ENCODE data around the gene KCNIP2.

Gene KCNIP2

DNA sequence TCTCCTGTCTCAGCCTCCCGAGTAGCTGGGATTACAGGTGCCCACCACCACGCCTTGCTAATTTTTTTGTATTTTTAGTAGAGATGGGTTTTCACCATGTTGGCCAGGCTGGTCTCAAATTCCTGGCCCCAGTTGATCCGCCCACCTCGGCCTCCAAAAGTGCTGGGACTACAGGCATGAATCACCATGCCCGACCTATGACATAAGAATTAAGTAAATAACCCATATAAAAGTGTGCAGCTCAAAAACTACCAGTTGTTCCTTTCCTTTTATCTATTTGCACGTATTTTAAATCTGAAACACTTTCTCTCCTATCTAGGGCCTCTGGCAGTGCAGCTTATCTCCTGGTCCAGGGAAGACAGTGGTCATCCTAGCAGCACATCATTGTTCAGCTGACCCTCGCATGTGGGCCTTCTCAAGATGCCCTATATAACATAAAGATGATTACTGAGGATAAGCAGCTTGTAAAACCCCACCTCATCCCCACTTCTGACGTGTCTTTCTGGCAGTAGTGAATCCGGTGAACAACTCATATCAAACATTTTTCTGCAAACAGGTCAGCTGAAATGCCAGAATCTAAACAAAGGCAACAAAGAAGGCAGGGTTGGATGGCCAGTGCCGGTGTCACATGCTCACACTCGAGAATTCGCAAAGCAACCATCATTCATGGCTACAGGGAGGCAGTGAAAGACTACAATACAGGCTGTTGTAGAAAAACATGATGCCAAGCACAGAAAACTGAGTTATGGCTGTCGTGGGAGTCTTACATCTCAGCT is 36.0 kb upstream of the KCNIP2 start:
- H3K4me3 ChIP-seq (ENCODE audit: low read length in 2 of 2) = no peak overlapping the region
- no peaks in the 10 kb centered on the region for H3K9me3 ChIP-seq (ENCODE audit: control insufficient read depth in 2 of 2, low read length in 2 of 2)
- no peaks in the 10 kb centered on the region for H3K36me3 ChIP-seq (ENCODE audit: control insufficient read depth in 2 of 2, insufficient read depth in 2 of 2, low read length in 2 of 2)
- H3K27ac ChIP-seq (ENCODE audit: low read length) = no peak overlapping the region
- no peaks in the 10 kb centered on the region for H3K4me1 ChIP-seq (ENCODE audit: control insufficient read depth, insufficient read depth, low read length)
- H3K9ac ChIP-seq (ENCODE audit: low read length in 2 of 2) = no peak overlapping the region
- H3K27me3 ChIP-seq (ENCODE audit: control insufficient read depth in 1 of 2, insufficient read depth in 2 of 2, low read length in 2 of 2) = no peaks in the 10 kb centered on the region

DNA sequence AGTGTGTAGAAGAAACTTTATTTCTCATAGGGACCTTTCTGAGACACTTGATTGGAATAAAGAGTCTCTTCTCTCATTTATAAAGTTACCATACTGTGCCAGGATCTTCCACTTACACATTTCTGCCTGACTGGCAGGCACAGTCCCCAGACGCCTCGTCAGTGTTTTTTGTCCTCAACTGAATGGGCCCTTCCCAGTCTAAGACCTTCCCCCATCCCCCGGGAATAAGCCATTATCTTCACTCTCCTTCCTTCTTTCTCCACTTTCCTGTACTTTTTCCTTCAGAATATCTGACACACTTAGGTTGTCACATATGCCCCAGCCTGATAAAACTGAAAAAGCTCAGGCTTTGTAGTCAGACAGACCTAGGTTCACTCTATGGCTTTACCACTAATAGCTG is 35.3 kb upstream of the KCNIP2 start:
- peaks cover 0 to 3% of the 10 kb centered on the region in 2 donors for H3K36me3 ChIP-seq (ENCODE audit: control insufficient read depth in 2 of 2, insufficient read depth in 2 of 2, low read length in 2 of 2)
- H3K9ac ChIP-seq (ENCODE audit: low read length in 2 of 2) = no peak overlapping the region
- no peaks in the 10 kb centered on the region for H3K9me3 ChIP-seq (ENCODE audit: control insufficient read depth in 2 of 2, low read length in 2 of 2)
- no peak overlapping the region for H3K4me3 ChIP-seq (ENCODE audit: low read length in 2 of 2)
- H3K27ac ChIP-seq (ENCODE audit: low read length) = no peak overlapping the region
- no peaks in the 10 kb centered on the region for H3K27me3 ChIP-seq (ENCODE audit: control insufficient read depth in 1 of 2, insufficient read depth in 2 of 2, low read length in 2 of 2)
- no peaks in the 10 kb centered on the region for H3K4me1 ChIP-seq (ENCODE audit: control insufficient read depth, insufficient read depth, low read length)

DNA sequence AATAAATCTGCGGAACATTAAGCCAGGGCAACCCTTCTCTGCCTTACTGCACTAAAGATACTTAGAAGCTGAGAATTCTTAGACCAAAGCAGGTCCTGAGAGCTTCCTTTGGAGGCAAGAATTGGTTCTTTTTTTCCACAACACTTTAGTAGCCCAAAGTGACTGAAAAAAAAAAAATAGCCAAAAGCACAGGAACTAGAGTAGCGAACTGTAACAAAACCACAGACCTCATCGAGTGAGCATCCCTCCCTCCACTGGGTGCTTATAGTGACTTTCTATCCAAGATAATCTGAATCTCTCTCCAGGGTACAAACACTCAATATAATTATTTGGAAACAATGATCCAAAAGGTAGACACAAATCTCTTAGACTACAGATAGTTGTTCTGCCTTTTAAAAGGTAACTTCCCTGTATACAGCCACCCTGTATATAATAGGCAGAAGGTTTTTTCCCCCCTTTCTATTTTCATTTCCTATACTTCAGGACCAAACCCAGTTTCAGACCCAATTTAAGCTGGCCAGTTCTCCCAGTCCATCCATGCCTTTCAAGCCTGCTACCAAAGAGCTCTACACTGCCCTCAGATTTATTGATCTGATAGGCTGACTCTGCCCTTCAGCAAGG is 31.6 kb upstream of the KCNIP2 start:
- Histone ChIP-seq H3K9me3 (ENCODE audit: control insufficient read depth in 2 of 2, low read length in 2 of 2) (no peaks in the 10 kb centered on the region), H3K4me1 (ENCODE audit: control insufficient read depth, insufficient read depth, low read length) (no peaks in the 10 kb centered on the region), H3K9ac (ENCODE audit: low read length in 2 of 2) (no peak overlapping the region), H3K27ac (ENCODE audit: low read length) (no peak overlapping the region), H3K27me3 (ENCODE audit: control insufficient read depth in 1 of 2, insufficient read depth in 2 of 2, low read length in 2 of 2) (no peaks in the 10 kb centered on the region), H3K36me3 (ENCODE audit: control insufficient read depth in 2 of 2, insufficient read depth in 2 of 2, low read length in 2 of 2) (peaks cover 0 to 3% of the 10 kb centered on the region in 2 donors), H3K4me3 (ENCODE audit: low read length in 2 of 2) (no peak overlapping the region)

DNA sequence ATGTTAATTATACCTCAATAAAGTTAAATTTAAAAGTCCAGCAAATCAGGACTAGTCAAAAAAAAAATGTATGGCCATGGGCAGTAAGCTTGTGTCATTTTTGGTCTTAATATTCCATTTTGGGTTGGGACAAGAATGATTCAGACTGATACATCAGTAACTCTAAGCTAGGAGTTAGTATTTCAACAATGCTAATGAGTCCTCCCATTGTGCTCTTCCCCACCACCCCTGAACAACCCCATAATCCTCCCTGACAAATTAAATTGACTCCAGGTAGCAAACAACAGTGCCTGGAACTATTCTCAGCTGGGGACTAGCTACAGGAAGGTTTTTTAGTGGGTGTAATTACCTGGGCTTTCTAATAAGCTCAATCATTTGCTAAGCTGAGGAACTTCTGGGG is 30.7 kb upstream of the KCNIP2 start:
- Histone ChIP-seq H3K27me3 (ENCODE audit: control insufficient read depth in 1 of 2, insufficient read depth in 2 of 2, low read length in 2 of 2) (no peaks in the 10 kb centered on the region), H3K36me3 (ENCODE audit: control insufficient read depth in 2 of 2, insufficient read depth in 2 of 2, low read length in 2 of 2) (peaks cover 0 to 3% of the 10 kb centered on the region in 2 donors), H3K4me1 (ENCODE audit: control insufficient read depth, insufficient read depth, low read length) (no peaks in the 10 kb centered on the region), H3K27ac (ENCODE audit: low read length) (no peak overlapping the region), H3K4me3 (ENCODE audit: low read length in 2 of 2) (no peak overlapping the region), H3K9me3 (ENCODE audit: control insufficient read depth in 2 of 2, low read length in 2 of 2) (no peaks in the 10 kb centered on the region), H3K9ac (ENCODE audit: low read length in 2 of 2) (no peak overlapping the region)

DNA sequence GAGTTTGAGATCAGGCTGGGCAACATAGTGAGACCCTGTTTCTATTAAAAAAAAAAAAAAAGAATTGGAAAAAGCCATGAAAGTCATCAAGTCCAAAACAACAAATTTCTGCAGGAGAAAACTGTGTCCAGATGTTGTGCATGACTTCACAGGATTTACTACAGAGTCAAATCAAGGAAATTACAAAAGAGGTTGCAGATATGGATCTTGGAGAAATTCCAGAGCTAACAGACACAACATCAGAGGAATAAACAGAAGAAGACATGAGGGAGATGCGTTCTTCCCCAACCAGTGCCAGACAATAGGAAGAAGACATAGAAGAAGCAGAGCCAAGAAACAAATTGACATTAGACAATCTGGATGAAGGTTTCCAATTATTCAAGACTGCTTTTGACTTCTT is 24.3 kb upstream of the KCNIP2 start:
- Histone ChIP-seq H3K36me3 (ENCODE audit: control insufficient read depth in 2 of 2, insufficient read depth in 2 of 2, low read length in 2 of 2) (no peaks in the 10 kb centered on the region), H3K9ac (ENCODE audit: low read length in 2 of 2) (no peak overlapping the region), H3K27me3 (ENCODE audit: control insufficient read depth in 1 of 2, insufficient read depth in 2 of 2, low read length in 2 of 2) (no peaks in the 10 kb centered on the region), H3K4me1 (ENCODE audit: control insufficient read depth, insufficient read depth, low read length) (no peaks in the 10 kb centered on the region), H3K27ac (ENCODE audit: low read length) (no peak overlapping the region), H3K9me3 (ENCODE audit: control insufficient read depth in 2 of 2, low read length in 2 of 2) (no peaks in the 10 kb centered on the region), H3K4me3 (ENCODE audit: low read length in 2 of 2) (no peak overlapping the region)

DNA sequence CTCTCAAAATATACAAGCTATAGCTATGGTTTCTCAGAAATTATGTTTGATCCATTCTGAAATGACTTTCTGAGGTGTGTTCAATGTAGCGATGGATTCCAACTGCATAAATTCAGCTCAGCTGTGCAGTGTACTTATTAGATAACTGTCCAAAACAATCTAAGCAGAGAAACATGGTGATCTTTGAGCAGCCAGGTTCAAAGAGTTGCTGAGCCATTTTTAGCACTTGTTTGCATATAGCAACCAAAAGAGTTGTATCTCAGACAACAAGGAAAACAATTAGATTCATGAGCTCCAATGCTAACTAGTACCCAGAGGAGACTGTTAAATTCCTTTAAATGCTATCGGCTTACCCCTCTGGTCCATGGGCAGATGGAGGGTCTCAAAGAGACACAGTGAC is 15.9 kb upstream of the KCNIP2 start:
- Histone ChIP-seq H3K27ac (ENCODE audit: low read length) (no peak overlapping the region), H3K9ac (ENCODE audit: low read length in 2 of 2) (no peak overlapping the region), H3K9me3 (ENCODE audit: control insufficient read depth in 2 of 2, low read length in 2 of 2) (no peaks in the 10 kb centered on the region), H3K27me3 (ENCODE audit: control insufficient read depth in 1 of 2, insufficient read depth in 2 of 2, low read length in 2 of 2) (no peaks in the 10 kb centered on the region), H3K4me3 (ENCODE audit: low read length in 2 of 2) (no peak overlapping the region), H3K4me1 (ENCODE audit: control insufficient read depth, insufficient read depth, low read length) (no peaks in the 10 kb centered on the region), H3K36me3 (ENCODE audit: control insufficient read depth in 2 of 2, insufficient read depth in 2 of 2, low read length in 2 of 2) (no peaks in the 10 kb centered on the region)

DNA sequence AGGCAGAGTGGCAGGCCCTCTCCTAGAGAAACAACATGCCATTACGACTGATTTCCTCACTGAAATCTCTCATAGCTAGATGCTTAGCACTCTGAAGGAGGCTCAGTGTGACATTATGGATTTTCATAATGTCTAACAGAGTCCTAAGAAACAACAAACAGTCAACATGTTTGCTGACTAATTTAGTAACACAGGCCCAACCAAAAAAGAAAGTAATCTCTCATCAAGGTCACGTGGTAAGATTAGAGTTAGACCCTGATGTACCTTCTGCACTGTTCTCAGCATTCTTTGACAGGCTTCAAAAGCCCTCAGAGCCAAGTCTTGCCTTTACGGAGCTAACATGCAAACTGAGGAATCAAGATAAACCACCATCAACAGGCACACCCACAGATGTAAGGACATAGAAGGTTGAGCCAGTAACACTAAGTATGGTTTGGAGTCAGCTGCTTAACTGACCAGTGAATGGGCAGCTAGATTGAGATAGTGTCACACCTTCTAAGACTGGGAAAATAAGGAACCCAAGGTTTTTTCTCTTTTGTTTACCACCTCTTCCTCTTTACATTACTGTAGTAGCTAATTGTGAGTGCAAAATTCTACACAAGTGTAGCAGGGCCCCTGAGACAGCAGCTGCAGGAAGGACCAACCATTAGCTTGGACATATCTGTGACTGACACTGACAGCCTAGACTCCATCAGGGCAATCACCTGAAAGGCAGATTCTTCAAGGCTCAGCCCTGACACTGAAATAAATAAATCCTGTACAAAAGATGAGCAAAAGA is 15.3 kb upstream of the KCNIP2 start:
- H3K9me3 ChIP-seq (ENCODE audit: control insufficient read depth in 2 of 2, low read length in 2 of 2) = no peaks in the 10 kb centered on the region
- no peak overlapping the region for H3K9ac ChIP-seq (ENCODE audit: low read length in 2 of 2)
- H3K4me1 ChIP-seq (ENCODE audit: control insufficient read depth, insufficient read depth, low read length) = no peaks in the 10 kb centered on the region
- H3K27ac ChIP-seq (ENCODE audit: low read length) = no peak overlapping the region
- no peaks in the 10 kb centered on the region for H3K27me3 ChIP-seq (ENCODE audit: control insufficient read depth in 1 of 2, insufficient read depth in 2 of 2, low read length in 2 of 2)
- no peak overlapping the region for H3K4me3 ChIP-seq (ENCODE audit: low read length in 2 of 2)
- H3K36me3 ChIP-seq (ENCODE audit: control insufficient read depth in 2 of 2, insufficient read depth in 2 of 2, low read length in 2 of 2) = no peaks in the 10 kb centered on the region

DNA sequence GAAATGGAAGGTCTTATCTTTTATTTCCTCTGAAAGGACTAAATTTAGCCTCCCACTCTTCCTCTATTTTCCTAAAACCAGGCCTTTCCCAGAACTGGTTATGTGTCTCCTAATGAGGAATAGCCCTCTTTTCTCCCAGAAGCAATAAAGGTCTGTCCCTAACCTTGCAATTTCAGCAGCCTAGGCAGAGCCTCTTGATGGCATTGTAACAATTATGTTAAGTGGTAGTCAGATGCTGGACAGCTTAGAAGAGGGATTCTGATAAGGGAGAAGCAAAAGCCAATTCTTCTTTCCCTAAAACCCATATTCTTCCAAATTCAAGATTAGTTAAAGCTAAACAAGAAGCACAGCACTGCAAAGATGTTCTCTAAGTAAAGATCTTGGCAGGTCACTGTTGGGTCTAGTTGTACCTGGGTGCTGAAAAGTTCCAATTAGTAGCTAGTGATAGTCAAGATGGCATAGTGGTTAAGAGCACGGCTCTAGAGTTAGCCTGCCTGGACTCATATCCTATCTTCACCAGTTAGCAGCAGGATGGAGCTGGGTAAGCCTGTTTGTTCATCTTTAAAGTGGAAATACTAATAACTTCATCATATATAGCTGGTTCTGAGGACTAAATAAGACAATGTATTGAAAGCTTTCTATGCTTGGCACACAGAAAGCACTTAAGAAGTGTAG is 14.3 kb upstream of the KCNIP2 start:
- H3K27ac ChIP-seq (ENCODE audit: low read length) = no peak overlapping the region
- H3K9me3 ChIP-seq (ENCODE audit: control insufficient read depth in 2 of 2, low read length in 2 of 2) = no peaks in the 10 kb centered on the region
- H3K4me1 ChIP-seq (ENCODE audit: control insufficient read depth, insufficient read depth, low read length) = no peaks in the 10 kb centered on the region
- no peaks in the 10 kb centered on the region for H3K36me3 ChIP-seq (ENCODE audit: control insufficient read depth in 2 of 2, insufficient read depth in 2 of 2, low read length in 2 of 2)
- H3K27me3 ChIP-seq (ENCODE audit: control insufficient read depth in 1 of 2, insufficient read depth in 2 of 2, low read length in 2 of 2) = no peaks in the 10 kb centered on the region
- H3K4me3 ChIP-seq (ENCODE audit: low read length in 2 of 2) = no peak overlapping the region
- H3K9ac ChIP-seq (ENCODE audit: low read length in 2 of 2) = no peak overlapping the region

DNA sequence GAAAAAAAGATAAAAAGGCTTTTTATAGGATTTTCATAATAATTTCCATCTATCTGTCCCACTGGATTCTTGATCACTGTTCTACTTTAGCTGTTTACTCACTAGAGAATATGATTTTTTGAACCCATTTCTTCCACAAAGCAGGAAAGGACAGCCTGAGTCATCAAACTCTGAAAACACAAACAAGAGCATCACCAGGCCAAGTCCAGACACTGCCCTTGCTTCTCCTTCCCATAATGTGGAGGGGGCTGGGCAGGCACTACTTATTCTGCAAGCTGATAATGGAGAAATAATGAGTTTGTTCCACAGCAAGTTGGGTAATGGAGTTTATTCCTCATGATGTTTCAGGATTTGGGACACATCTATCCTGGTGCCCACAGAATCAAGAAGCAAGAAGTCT is 13.0 kb upstream of the KCNIP2 start:
- Histone ChIP-seq H3K27me3 (ENCODE audit: control insufficient read depth in 1 of 2, insufficient read depth in 2 of 2, low read length in 2 of 2) (no peaks in the 10 kb centered on the region), H3K9ac (ENCODE audit: low read length in 2 of 2) (no peak overlapping the region), H3K27ac (ENCODE audit: low read length) (no peak overlapping the region), H3K9me3 (ENCODE audit: control insufficient read depth in 2 of 2, low read length in 2 of 2) (no peaks in the 10 kb centered on the region), H3K4me1 (ENCODE audit: control insufficient read depth, insufficient read depth, low read length) (no peaks in the 10 kb centered on the region), H3K36me3 (ENCODE audit: control insufficient read depth in 2 of 2, insufficient read depth in 2 of 2, low read length in 2 of 2) (no peaks in the 10 kb centered on the region), H3K4me3 (ENCODE audit: low read length in 2 of 2) (no peak overlapping the region)

DNA sequence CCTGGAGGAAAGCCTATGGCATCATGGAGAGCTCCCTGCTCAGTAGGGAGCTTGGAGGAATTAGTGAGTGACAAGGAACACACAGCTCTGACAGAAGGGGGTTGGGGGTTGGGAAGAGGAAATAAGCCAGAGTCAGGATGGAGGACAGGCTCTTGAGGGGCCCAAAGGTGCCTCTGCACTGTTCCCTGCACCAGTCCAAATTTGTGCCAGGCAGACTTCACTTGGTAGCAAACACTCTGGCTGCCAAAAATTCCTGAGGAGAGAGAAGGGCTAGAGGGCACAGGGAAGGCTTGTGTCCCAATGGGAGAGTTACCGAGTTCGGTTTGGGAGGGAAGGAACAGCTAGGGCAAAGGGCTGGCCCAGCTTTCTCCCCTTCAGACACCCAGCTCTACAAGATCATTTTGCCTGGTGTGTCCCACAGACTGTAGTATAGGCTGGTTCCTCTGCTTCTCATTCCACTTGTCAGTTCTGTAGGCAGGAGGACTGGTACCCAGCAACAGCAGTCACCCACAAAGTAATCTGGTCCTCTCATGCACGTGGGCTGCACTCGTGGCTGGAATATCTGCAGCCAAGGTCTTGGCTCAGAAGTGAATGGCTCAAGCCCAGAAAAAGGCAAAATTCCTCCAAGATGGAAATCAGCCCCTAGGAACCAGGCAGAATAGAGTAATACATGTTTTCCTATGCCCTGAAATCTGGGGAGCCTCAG is 8.0 kb upstream of the KCNIP2 start:
- Histone ChIP-seq H3K27ac (ENCODE audit: low read length) (no peak overlapping the region), H3K27me3 (ENCODE audit: control insufficient read depth in 1 of 2, insufficient read depth in 2 of 2, low read length in 2 of 2) (peaks cover 0 to 2% of the 10 kb centered on the region in 2 donors), H3K36me3 (ENCODE audit: control insufficient read depth in 2 of 2, insufficient read depth in 2 of 2, low read length in 2 of 2) (peaks cover 8 to 19% of the 10 kb centered on the region in 2 donors), H3K4me1 (ENCODE audit: control insufficient read depth, insufficient read depth, low read length) (peaks cover 4% of the 10 kb centered on the region), H3K9me3 (ENCODE audit: control insufficient read depth in 2 of 2, low read length in 2 of 2) (no peaks in the 10 kb centered on the region), H3K4me3 (ENCODE audit: low read length in 2 of 2) (no peak overlapping the region), H3K9ac (ENCODE audit: low read length in 2 of 2) (no peak overlapping the region)

Measured in stomach smooth muscle (tissue), 2 donors.